Measurements from ENCODE around the gene ING4.

ING4 gene

DNA sequence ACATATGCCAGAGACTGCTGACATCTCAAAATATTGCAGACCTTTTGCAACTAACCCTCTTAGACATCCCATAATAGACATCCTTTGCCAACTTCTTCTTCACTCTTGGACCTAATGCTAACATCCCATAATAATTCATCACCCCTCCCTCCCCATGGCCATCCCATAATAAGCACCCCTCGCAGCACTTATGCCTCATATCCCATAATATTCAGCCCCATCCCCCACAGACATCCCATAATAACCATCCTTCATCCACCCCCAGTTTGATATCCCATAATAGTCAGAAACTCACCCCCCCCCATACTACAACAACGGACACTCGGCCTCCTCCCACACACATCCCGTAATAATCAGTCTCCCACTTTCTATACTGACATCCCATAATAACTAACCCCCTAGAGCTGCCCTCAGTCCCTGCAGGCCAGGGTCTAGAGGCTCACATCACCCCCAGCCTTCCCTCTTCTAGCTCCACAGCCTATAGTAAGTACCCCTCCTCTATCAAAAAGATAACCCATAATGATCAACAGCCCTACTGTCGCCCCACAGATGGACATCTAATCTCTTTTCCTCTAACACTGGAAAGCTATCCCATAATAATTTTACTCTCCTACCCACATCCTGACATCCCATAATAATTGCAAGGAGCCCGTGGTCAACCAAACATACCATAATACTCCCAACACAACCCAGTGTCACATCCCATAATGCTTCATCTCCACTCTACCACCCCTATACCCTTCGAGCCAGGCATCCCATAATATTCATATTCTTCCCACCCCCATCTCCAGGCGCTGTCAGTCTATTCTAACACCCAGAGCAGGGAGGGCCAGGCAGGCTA, 54.9 kb downstream of the ING4 start:
- peak; percentile 36 for DNase-seq (ENCODE audit: low read depth, low spot score)

DNA sequence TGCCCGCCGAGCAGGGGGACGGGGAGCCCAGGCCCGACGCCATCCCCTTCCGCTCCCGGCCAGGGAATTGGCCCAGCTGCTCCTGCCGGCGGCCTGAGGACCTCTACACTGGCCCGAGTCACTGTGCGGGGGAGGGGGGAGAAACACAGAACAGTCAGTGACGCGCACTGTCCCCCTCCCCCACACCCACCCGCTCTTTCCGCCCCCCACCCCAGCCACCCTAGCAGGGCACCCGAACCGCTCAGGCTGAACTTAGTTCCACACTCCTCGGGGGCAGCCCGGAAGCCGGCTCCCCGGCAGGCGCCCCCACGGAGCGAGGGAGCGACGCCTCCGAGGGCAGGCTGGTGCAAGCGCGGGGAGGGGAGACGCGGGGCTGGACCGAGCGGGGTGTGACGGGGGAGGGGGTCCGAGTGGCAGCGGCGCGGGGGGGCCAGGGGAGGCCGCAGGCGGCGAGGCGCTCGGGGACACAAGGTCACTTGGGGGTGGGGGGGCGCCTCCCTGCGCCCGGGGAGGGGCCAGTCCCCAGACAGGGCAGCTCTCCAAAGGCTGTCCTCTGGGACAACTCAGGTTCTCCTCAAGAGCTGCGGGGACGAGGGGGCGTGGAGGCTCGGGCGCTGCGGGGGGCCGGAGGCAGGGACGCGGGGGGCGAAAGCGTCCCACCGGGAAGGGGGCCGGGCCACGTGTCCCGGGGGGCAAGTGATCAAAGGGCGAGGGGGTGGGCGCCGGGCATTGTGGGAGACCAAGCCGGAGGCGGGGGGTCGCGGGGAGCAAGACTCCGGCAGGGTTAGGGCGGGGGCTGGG, 56.4 kb downstream of the ING4 start:
- peak; percentile 51 for DNase-seq (ENCODE audit: low read depth, low spot score)

DNA sequence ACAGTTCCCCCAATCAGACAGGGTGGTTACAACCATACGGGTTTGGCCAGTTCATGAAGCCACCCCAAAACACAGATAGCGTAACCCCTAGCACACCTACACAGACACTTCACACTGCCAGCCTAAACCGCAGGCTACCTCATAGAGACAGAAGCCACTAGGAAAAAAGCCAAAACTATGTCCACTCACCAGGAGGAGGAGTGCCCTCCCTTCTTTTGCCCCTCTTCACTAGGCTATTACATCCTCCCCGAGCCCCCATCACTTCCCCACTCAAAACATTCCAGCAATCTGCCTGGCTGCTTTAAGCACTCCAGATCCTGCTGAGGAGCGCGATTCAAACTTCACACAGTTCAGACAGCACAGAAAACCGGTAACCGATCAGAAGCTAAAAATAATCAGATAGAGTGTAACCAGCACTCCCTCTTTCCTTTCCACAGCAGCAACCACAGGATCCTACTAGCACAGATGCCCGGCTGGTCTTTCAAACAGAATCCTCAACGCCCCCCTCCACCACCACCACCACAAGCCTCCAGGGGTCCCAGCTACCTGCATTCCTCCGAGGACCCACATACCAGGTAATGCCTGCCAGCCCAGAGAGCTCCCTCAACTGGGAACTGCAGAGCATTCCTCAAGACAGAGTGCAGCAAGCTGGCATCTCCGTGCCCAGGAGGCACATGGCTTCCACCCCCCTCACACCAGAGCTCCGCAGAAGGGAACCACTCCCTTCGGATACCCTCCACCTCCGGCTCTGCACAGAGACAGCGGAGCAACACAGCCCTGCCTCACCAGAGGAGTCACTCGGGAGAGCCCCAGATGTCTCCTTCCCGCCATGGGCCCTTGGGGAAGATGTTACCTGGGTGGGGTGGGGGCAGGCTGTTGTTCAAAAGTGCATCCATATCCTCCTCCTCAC, 57.2 kb downstream of the ING4 start:
- DNase-seq (ENCODE audit: low read depth, low spot score) = peak; percentile 56

DNA sequence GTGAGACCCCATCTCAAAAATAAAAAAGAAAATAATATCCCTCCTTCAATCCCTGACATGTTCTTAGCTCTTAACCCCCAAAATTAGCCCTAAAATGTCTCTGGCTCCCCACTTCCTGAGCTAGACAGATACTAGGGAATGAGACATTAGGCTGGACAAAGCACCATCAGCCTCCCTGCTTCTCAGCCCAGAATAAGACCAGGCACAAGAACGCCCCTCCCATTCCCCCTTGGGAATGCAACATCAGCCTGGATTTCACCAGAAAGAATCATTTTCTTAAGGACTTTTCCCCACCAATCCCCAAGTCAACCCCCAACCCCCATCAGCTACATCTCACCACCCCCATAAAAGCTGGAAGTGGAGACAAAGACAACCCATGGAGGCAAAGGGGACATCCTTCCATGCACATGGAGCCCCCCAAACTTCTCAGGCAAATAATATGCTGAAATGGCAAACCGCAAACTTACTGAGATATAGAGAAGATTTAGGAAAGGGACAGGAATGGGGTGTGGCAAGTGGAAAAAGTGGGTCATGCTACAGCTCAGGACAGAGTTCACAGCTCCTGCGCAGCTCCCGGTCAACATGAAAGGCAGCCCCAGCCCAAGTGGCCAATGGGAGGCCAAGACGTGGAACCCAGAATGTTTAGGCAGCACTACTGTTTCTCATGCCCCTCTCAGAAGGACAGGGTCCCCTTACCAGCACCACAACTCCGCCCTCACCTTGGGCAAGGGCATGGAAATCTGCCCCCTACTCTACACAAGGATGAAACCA, 58.5 kb downstream of the ING4 start:
- no peak for DNase-seq (ENCODE audit: low read depth, low spot score)

DNA sequence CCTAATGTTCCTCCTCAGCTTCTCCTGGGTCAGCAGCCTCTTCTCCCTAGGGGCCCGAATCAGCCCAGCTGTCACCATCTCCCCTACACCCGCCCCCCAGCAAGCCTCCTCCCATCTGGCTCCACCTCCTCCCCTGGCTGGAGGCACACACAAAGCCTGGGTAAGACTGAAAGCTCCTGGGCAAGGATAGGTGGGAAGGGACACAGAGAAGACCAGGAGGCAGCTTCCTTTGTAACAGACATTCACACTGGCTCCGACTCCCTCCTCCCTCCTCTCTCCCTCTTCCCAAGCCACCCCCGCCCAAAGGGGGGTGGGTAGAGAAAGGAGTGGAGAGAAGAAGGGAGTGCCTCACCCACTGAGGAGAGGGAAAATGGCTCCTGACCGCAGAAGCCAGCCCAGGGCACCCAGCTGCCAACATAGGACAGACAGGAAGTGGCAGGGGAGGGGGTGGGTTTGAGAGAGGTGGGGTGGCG, 59.8 kb downstream of the ING4 start:
- peak; percentile 53 for DNase-seq (ENCODE audit: low read depth, low spot score)

DNA sequence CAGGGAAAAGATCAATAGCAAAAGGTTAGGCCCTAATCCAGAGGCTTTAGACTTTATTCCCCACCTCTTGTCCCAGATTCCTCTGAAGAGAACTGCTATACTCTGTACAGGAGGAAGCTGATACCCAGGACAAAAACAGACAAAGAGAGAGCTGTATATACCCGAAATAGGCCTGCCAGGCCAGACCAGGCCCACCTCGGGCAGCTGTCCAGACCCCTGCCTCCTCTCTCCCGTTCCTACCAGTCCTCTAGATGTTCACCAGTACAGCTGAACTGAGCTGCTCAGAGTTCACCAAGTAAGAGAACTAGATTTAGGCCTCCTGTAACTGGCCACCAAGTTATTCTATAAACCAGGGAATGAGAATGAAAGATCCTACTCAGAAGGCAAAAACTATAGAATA, 60.4 kb downstream of the ING4 start:
- no peak for DNase-seq (ENCODE audit: low read depth, low spot score)
